Peyer's patch (tissue), 4 donors: ENCODE results near the gene MIA3.

Experiments
- CTCF ChIP-seq, 6 experiments: fragments of 450-650 bp in 4 of 6; fragments of 200-600 bp in 2 of 6; sonication (generic) in 1 of 6; IDR thresholded peaks; one replicate each; pipeline ENCODE4 v1.5.1; 2017 to 2019; ENCODE audit warnings: antibody characterized with exemption in 6 of 6, mild to moderate bottlenecking in 3 of 6, moderate library complexity in 1 of 6
- POLR2A ChIP-seq, 2 donors: fragments of 450-650 bp; IDR thresholded peaks; one replicate each; pipeline ENCODE4 v1.5.1; 2017; ENCODE audit warnings: antibody characterized with exemption in 2 of 2, mild to moderate bottlenecking in 2 of 2, moderate library complexity in 2 of 2

GRCh38 chr1:222642468-222642867 is 24.6 kb downstream of the MIA3 start:
- TF ChIP-seq CTCF (IDR thresholded peaks at IDR 0.05): no peak
- TF ChIP-seq POLR2A (IDR thresholded peaks at IDR 0.05): no peak
